Measurements from ENCODE around the gene SLC2A4. TPM values are rescaled to one million over a fixed set of nuclear protein-coding genes. Genes with fewer than 3 reads are reported as not detected.

Gene SLC2A4
- polyA plus RNA-seq, 3 donors: not detected

DNA sequence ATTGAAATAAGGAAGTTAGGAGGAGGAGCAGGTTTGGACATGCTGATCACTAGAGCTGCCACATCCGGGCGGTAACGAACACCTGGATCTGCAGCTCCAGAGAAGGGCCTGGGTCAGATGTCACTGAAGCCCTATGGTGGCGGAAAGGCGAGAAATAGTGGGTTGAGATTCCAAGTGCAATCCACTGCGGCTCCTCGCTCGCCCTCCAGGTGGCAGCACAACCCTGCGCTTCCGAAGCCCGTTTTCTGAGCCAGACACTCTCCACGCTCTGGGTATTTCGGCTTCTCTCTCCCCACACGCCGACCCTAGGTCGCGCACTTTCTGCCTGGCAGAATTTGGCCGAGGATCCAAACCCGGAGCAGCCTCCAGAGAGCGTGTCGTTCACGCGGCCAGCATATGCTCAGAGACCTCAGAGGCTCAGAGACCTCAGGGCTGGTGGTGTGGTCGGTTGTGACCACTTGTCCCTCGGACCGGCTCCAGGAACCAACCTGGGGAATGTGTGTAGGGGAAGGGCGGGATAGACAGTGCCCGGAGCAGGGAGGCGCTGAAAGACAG is 922 bp upstream of the SLC2A4 start:
- peak; percentile 55 to 74 (median 70) for DNase-seq
- H3K9me3 ChIP-seq (replicated peaks in 1 of 2; ENCODE audit: control insufficient read depth in 1 of 2, insufficient read depth in 1 of 2, low read length in 2 of 2): no peaks in the 10 kb centered on the region
- H3K36me3 Mint-ChIP-seq: peaks cover 0 to 5% of the 10 kb centered on the region in 2 donors
- H3K4me2 ChIP-seq (replicated peaks; ENCODE audit: extremely low read depth, low read length, poor library complexity, severe bottlenecking): peak overlapping the region; percentile 78
- WGBS (ENCODE audit: insufficient coverage): 1% methylated on average over 29 of the region's 29 CpGs
- H3K4me1 Mint-ChIP-seq: peaks cover 30% of the 10 kb centered on the region
- TF ChIP-seq, protein P1, sequence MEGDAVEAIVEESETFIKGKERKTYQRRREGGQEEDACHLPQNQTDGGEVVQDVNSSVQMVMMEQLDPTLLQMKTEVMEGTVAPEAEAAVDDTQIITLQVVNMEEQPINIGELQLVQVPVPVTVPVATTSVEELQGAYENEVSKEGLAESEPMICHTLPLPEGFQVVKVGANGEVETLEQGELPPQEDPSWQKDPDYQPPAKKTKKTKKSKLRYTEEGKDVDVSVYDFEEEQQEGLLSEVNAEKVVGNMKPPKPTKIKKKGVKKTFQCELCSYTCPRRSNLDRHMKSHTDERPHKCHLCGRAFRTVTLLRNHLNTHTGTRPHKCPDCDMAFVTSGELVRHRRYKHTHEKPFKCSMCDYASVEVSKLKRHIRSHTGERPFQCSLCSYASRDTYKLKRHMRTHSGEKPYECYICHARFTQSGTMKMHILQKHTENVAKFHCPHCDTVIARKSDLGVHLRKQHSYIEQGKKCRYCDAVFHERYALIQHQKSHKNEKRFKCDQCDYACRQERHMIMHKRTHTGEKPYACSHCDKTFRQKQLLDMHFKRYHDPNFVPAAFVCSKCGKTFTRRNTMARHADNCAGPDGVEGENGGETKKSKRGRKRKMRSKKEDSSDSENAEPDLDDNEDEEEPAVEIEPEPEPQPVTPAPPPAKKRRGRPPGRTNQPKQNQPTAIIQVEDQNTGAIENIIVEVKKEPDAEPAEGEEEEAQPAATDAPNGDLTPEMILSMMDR (IDR thresholded peaks at IDR 0.05): peak; percentile 87
- H3K27me3 Mint-ChIP-seq (ENCODE audit: low read depth in 3 of 3): peaks cover 44 to 65% (median 45%) of the 10 kb centered on the region in 3 donors
- intact Hi-C loops (cut with micrococcal nuclease): loop anchor here in 1 of 2 donors (1.0 to 5.0 kb wide), 2 partner anchors 16 to 62 kb away; no protein-coding TSS in a partner anchor
- H3K27ac ChIP-seq (ENCODE audit: low read depth in 1 of 2, low read length in 2 of 2): no peak overlapping the region
- H4K20me1 ChIP-seq (ENCODE audit: insufficient read depth, low read length): no peaks in the 10 kb centered on the region
- H3K9ac ChIP-seq (ENCODE audit: insufficient read depth, low read length, poor library complexity, severe bottlenecking): no peak overlapping the region
- H3K36me3 ChIP-seq (replicated peaks in 1 of 2; ENCODE audit: control insufficient read depth in 1 of 2, insufficient read depth in 2 of 2, low read length in 2 of 2): no peaks in the 10 kb centered on the region
- peak overlapping the region; percentile 46 for H2AFZ ChIP-seq (ENCODE audit: insufficient read depth, low read depth, low read length, poor library complexity, severe bottlenecking)
- peaks cover 13 to 45% of the 10 kb centered on the region in 2 donors for H3K27me3 ChIP-seq (ENCODE audit: control insufficient read depth in 2 of 2, insufficient read depth in 2 of 2, low read length in 2 of 2)
- no peaks in the 10 kb centered on the region for H3K79me2 ChIP-seq (ENCODE audit: insufficient read depth, low read length)
- H3K4me3 Mint-ChIP-seq: peak overlapping the region; percentile 74 to 88
- H3K9me3 Mint-ChIP-seq: peaks cover 0 to 15% (median 2%) of the 10 kb centered on the region in 7 donors
- peaks cover 27 to 28% of the 10 kb centered on the region in 2 donors for H3K4me1 ChIP-seq (ENCODE audit: control insufficient read depth in 1 of 2, insufficient read depth in 2 of 2, low read length in 2 of 2)
- peak overlapping the region in 2 of 3 experiments; percentile 28 to 72 for H3K4me3 ChIP-seq (replicated peaks in 1 of 3; ENCODE audit: low read depth in 2 of 3, low read length in 3 of 3)
- H3K27ac Mint-ChIP-seq: peak overlapping the region in 5 of 7 donors; percentile 28 to 82 (median 53)

DNA sequence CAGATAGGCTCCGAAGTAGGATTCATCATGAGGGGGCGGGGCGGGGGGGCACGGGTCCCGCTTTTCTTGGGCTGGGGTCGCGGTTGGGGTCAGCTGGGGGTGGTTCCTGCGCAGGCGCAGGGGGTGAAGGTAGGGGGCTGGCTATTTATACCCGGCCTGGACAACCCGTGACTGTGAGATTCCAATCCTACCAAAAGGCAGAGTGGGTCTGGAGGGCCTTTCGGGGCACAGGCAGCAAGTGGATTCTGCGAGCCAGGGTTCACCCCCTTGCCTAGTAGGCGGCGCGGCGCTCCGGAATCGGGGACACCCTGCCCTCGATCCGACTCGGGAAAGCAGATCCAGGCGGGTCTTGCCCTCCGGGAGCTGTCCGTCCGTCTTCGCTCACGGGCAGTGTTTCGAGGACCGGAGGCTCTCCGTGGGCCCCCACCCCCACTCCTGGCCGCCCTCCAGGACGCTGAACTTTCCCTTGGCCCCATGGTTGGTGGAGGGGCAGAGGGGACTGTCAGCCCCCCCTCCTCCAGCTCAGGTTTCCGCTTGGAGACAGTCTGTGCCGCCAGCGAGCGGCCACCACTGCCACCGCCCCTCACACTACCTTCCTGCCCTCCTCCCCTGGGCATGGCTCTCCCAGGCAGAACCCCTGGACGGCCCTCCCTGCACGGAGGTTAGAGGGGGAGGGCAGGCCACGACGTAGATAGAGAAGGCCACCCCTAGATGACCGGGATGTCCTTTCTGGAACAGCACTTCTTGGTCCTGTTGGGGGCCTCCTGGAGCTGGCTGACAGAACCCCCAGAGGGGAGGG is 634 bp downstream of the SLC2A4 start:
- peak overlapping the region; percentile 74 to 88 for H3K4me3 Mint-ChIP-seq
- H3K27ac Mint-ChIP-seq: peak overlapping the region in 1 of 7 donors; percentile 8
- Histone ChIP-seq H3K9ac (ENCODE audit: insufficient read depth, low read length, poor library complexity, severe bottlenecking) (no peak overlapping the region), H3K36me3 (replicated peaks in 1 of 2; ENCODE audit: control insufficient read depth in 1 of 2, insufficient read depth in 2 of 2, low read length in 2 of 2) (no peaks in the 10 kb centered on the region), H2AFZ (ENCODE audit: insufficient read depth, low read depth, low read length, poor library complexity, severe bottlenecking) (peak overlapping the region; percentile 46), H3K4me1 (ENCODE audit: control insufficient read depth in 1 of 2, insufficient read depth in 2 of 2, low read length in 2 of 2) (peaks cover 27 to 28% of the 10 kb centered on the region in 2 donors), H3K4me3 (replicated peaks in 1 of 3; ENCODE audit: low read depth in 2 of 3, low read length in 3 of 3) (peak overlapping the region in 2 of 3 experiments; percentile 28 to 72), H3K79me2 (ENCODE audit: insufficient read depth, low read length) (no peaks in the 10 kb centered on the region), H3K27me3 (ENCODE audit: control insufficient read depth in 2 of 2, insufficient read depth in 2 of 2, low read length in 2 of 2) (peaks cover 13 to 47% of the 10 kb centered on the region in 2 donors), H3K9me3 (replicated peaks in 1 of 2; ENCODE audit: control insufficient read depth in 1 of 2, insufficient read depth in 1 of 2, low read length in 2 of 2) (no peaks in the 10 kb centered on the region), H4K20me1 (ENCODE audit: insufficient read depth, low read length) (no peaks in the 10 kb centered on the region), H3K27ac (ENCODE audit: low read depth in 1 of 2, low read length in 2 of 2) (no peak overlapping the region), H3K4me2 (replicated peaks; ENCODE audit: extremely low read depth, low read length, poor library complexity, severe bottlenecking) (peak overlapping the region; percentile 78)
- no peak for DNase-seq
- H3K27me3 Mint-ChIP-seq (ENCODE audit: low read depth in 3 of 3): peaks cover 51 to 79% (median 55%) of the 10 kb centered on the region in 3 donors
- intact Hi-C loops (cut with micrococcal nuclease): loop anchor here in 1 of 2 donors (5.0 kb wide), 1 partner anchor 60 kb away; no protein-coding TSS in a partner anchor
- H3K9me3 Mint-ChIP-seq: peaks cover 0 to 15% (median 2%) of the 10 kb centered on the region in 7 donors
- under 1% methylated on average over 32 of the region's 43 CpGs for WGBS (ENCODE audit: insufficient coverage)
- H3K4me1 Mint-ChIP-seq: peaks cover 30% of the 10 kb centered on the region
- TF ChIP-seq, protein P1 (IDR thresholded peaks at IDR 0.05): no peak
- H3K36me3 Mint-ChIP-seq: peaks cover 0 to 5% of the 10 kb centered on the region in 2 donors
